Stimulated activated CD8-positive, alpha-beta memory T cell treated with anti-CD3 and anti-CD28 coated beads, Interleukin-4, amount 100 ng/mL, for 48 hours (primary cell): ENCODE measurements around the gene AGRP.
"Not testable (repeated sequence)": the region's sequence is repeated elsewhere in the genome, so short reads cannot be mapped to it uniquely, and the experiment has no call there.

Experiments
- DNase-seq: peaks from one replicate; pipeline ENCODE4 v3.0.0-alpha.2; 2020

AGRP gene

GRCh38 chr16:67499106-67499505 is 15.8 kb upstream of the AGRP start:
- DNase-seq: no peak

GRCh38 chr16:67490335-67491096 is 7.2 kb upstream of the AGRP start:
- DNase-seq: no peak

GRCh38 chr16:67489401-67490083 is 6.2 kb upstream of the AGRP start:
- no peak for DNase-seq

- DNase-seq: not testable (repeated sequence)
Observed at GRCh38 chr16:67487561-67487960, 4.2 kb upstream of the AGRP start.

GRCh38 chr16:67486805-67487204 is 3.5 kb upstream of the AGRP start:
- DNase-seq: no peak

GRCh38 chr16:67483731-67484525 is 581 bp upstream of the AGRP start:
- no peak for DNase-seq

GRCh38 chr16:67482233-67482924 is 968 bp downstream of the AGRP start:
- DNase-seq: peak; percentile 32

GRCh38 chr16:67481561-67482232 is 1.6 kb downstream of the AGRP start:
- peak; percentile 71 for DNase-seq

- DNase-seq: peak; percentile 99
Observed at GRCh38 chr16:67480833-67481560, 2.4 kb downstream of the AGRP start, which contains the start of gene ATP6V0D1. Gene ATP6V0D1 (minus strand): TSS chr16:67481157. CDS start chr16:67481086, 71 bp downstream.

GRCh38 chr16:67477960-67478554 is 5.3 kb downstream of the AGRP start:
- DNase-seq: no peak

GRCh38 chr16:67474551-67475455 is 8.5 kb downstream of the AGRP start:
- no peak for DNase-seq

- DNase-seq: no peak
Observed at GRCh38 chr16:67471758-67472384, 11.5 kb downstream of the AGRP start.

GRCh38 chr16:67470359-67470758 is 13.0 kb downstream of the AGRP start:
- DNase-seq: no peak

GRCh38 chr16:67468731-67469130 is 14.6 kb downstream of the AGRP start:
- DNase-seq: no peak

GRCh38 chr16:67466581-67466980 is 16.8 kb downstream of the AGRP start:
- no peak for DNase-seq

- DNase-seq: no peak
Observed at GRCh38 chr16:67464565-67464964, 18.8 kb downstream of the AGRP start.

- no peak for DNase-seq
Observed at GRCh38 chr16:67463691-67464090, 19.7 kb downstream of the AGRP start.

- DNase-seq: no peak
Observed at GRCh38 chr16:67463059-67463458, 20.3 kb downstream of the AGRP start.

- DNase-seq: no peak
Observed at GRCh38 chr16:67462279-67462655, 21.1 kb downstream of the AGRP start.
